Activated CD4-positive, alpha-beta T cell treated with anti-CD3 and anti-CD28 coated beads for 4 hours (primary cell): Measurements from ENCODE around the gene KAT8.
"Not testable (repeated sequence)": the region's sequence is repeated elsewhere in the genome, so short reads cannot be mapped to it uniquely, and the experiment has no call there.

Experiments used
- DNase-seq, 2 donors: peaks; one replicate each; pipeline ENCODE4 v3.0.0-alpha.2; 2020

The KAT8 gene

DNA sequence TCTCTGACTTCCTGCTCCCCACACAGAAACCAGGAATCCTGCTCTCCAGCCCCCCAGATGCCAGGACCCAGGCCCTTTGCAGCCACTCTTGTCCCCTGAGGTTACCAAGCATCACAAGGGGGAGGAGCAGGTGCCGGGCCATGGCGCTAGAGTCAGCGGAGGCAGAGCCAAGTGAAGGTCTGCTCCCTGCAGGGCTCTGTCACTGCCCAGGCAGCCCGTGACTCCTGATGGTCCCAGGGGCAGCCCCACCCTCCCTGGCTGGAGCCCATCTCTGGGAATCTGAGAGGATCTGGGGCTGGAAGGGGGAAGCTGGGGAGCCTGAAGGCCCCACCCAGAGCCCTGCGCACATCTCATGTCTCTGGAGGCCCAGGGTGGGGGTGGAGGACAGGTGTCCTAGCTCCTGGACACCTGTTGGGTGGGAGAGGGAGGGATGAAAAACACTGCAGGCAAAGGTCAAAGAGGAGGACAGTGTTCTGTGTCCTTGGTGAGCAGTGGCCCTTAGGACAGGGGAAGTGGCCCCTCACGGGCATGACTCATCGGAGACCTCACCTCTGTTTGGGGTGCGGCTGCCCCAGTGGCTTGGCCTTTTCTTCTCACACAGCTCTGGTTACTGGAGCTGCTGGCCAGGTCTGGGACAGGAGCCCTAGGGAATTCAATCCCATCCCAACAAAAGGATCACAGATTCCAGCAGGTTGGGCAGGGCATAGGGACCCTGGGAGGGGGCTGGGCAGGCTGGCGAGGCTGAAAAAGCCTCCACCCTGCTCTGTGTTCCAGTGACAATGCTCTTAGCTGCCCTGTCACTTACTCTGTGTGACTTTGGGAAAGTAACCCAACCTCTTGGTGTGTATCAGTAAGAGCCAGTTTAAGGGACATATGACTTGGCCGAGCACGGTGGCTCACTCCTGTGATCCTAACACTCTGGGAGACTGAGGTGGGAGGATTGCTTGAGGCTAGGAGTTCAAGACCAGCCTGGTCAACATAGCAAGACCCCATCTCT is 32.7 kb downstream of the KAT8 start, which contains the start of gene PRSS36:
Gene PRSS36, minus strand, starts transcription at position 173 of the 997 bp plus-strand sequence. Its CDS starts 31 bp downstream, at position 142.
- no peak for DNase-seq

DNA sequence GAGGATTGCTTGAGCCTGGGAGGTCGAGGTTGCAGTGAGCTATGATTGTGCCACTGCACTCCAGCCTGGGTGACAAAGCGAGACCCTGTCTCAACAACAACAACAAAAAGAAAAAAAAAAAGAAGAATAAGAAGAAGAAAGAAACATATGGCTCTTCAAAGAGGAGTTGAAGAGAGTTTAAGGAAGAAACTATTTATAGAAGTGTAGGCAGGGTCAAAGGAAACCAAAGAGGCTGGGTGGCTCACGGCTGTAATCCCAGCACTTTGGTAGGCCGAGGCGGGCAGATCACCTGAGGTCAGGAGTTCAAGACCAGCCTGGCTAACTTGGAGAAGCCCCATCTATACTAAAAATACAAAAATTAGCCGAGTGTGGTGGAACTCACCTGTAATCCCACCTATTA is 33.5 kb downstream of the KAT8 start:
- not testable (repeated sequence) for DNase-seq

DNA sequence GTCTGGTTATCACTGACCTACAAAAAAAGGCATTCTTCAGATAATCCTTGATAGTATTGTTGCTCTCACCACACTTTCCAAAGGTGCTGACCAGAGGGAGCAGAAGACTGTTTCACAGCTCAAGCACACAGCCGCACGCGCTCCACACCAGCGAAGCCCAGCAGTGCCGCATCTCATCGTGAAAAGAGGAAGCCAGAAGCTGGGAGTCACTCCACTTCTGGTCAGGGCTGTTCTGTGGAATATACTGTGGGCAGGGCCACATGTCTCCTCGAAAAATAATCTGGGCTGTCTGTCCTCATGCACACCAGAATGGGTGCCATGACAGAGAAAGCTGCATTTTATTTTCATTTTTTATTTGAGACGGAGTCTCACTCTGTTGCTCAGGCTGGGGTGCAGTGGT is 39.7 kb downstream of the KAT8 start:
- DNase-seq: no peak

DNA sequence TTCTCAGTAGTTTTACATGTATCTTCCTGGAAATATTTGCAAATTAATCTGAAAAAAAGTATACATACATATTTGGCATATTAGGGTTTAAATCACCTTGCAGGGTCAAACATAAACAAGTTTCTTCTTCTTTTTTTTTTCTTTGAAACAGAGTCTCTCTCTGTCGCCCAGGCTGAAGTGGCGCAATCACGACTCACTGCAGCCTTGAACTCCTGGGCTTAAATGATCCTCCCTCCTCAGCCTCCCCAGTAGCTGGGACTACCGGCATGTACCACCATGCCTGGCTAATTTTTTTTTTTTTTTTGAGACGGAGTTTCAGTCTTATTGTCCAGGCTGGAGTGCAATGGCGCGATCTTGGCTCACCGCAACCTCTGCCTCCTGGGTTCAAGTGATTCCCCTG is 49.9 kb downstream of the KAT8 start:
- no peak for DNase-seq

DNA sequence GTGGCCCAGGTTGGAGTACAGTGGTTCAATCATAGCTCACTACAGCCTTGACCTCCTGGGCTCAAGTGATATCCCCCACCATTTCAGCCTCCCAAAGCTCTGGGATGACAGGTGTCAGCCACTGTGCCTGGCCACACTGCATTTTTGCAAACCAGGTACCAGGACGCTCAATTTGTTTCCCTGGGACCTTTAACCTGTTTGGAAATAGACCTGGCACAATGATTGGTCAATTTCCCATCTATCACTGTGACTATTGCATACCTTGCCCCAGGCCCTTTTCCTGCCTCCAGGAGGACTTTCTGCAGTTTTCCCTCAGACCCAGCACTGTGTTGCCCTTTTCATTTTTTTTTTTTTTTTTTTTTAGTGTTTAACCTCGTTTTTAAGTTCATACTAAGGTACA is 51.4 kb downstream of the KAT8 start:
- no peak for DNase-seq

DNA sequence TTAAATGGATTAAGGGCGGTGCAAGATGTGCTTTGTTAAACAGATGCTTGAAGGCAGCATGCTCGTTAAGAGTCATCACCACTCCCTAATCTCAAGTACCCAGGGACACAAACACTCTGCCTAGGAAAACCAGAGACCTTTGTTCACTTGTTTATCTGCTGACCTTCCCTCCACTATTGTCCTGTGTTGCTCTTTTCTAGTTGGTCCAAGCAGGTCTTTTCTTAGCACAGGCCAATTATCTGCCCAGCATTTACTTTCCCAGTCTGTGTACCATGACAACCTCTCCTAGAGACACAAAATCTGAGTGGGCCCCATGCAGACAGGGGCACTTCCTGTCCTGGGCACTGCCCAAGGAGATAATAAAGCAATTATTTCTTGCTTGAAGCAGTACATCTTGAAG is 52.6 kb downstream of the KAT8 start:
- not testable (repeated sequence) for DNase-seq

DNA sequence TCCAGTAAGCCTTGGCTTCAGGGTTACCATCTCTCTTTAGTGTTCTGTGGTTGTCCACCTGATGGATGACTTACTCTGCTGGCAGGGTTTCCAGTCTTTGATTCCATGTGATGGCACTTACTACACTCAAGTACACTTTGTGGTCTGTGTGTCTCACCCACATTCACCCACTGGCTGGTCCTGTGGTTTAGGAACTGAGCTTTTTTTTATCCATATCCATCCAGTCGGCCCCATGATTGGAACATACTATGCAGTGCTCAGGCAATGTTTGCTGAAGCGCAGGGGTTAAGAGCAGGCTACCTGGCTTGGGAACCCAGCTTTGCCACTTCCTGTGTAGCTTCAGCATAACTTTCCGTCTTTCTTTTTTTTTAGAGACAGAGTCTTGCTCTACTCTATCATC is 59.7 kb downstream of the KAT8 start:
- DNase-seq: peak; percentile 24 to 41

DNA sequence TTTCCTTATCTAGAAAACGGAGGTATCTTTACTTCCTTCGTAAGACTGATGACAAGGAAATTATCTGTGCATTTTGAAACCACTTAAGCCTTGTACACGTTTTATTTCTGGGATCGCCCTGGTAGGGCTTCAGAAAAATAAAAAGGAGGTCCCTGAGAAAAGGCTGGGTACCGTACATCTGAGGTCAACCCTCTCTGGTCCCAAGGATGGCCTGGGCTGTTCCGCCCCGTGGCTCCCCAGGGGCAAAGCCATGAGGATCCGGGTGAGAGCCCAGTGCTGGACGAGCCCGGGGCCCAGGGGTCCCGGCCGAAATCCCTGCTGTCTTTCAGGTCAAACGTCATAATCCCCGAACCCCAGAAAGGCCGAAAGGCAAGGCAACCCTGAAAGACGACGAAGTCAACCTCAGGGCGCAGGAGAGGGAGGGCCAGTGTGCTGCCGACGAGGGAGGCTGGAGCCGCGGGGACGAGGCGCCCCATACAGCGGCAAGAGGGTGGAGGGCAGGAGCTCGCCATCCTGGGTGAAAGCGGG is 61.8 kb downstream of the KAT8 start:
- DNase-seq: no peak

DNA sequence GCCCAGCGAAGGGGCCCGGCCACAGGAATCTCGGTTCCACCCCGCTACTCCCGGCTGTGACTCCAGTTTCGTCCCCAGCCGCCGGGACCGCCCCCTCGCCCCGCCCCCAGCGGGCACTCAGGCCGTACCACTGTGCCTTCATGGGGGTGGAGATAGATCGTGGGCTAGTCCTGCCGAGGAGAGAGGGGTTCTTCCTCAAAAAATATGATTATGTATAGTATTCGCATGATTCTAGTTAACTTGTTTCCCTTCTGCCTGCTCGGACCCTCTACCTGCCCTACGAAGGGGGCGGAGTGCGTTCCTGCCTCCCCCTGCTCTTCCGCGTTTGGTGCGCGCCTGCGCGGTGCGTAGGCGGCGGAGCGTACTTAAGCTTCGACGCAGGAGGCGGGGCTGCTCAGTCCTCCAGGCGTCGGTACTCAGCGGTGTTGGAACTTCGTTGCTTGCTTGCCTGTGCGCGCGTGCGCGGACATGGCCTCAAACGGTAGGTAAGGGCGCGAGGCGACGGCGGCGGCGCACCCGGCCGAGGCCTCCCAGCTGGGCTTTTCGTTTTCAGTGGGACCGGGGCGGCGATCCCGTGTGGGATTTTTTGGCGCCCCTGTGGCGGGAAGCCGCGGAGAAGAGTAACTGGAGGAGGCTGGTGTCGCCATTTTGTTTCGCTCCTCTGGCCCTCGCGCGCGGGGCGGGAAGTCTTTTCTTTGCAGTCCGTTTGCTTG is 62.4 kb downstream of the KAT8 start, which contains the start of gene FUS:
Gene FUS, plus strand, starts transcription at position 393 of the 713 bp plus-strand sequence. Its CDS starts 76 bp downstream, at position 469.
- DNase-seq: peak; percentile 87 to 92
